NCI-H2081 treated with DMSO at 0.1 percent for 48 hours (cell line): ENCODE measurements around the gene CLNS1A.
"Not testable (repeated sequence)": the region's sequence is repeated elsewhere in the genome, so short reads cannot be mapped to it uniquely, and the experiment has no call there.

Experiments
- DNase-seq: peaks from one replicate; lab custom pipeline; 2025; lab: John Stamatoyannopoulos, UW

Gene CLNS1A

DNA sequence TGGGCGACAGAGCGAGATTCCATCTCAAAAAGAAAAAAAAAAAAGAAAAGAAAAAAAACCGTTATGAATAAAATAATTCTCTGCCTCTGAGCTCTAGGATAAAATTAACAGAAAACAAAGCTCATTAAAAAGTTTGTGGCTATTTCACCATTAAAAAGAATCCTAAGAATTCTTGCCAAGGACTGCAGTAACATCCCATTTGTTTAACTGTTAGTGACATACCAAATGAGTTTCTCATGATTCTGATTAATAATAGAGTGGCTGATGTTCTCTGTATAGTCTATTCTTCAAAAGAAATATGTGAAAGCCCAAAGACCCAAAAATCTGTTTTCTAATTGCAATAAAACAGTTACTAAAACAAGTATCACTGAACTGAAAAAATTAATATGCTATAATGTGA lies 19.7 kb downstream of the CLNS1A start:
- no peak for DNase-seq

- DNase-seq, result no peak
Measured at GRCh38 chr11:77611921-77612320, 25.7 kb downstream of the CLNS1A start.

DNA sequence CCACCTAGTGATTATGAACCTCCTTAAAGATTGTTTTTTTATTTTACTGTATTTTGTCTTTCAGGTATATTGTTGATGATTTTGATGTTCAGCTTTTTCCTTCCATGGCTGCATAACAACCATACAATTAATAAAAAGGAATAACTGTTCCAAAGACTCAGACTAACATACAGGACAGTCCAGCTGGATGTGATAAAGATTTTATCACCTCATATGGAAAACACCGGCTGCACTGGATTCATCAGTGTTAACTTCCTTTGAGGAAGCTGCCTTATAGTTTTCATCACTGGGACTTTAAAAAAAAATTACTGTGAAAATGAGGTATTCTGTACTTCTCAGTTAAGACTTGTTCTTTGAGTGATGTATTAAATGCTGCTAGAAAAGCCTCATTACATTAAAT lies 28.4 kb downstream of the CLNS1A start:
- DNase-seq, result no peak

DNA sequence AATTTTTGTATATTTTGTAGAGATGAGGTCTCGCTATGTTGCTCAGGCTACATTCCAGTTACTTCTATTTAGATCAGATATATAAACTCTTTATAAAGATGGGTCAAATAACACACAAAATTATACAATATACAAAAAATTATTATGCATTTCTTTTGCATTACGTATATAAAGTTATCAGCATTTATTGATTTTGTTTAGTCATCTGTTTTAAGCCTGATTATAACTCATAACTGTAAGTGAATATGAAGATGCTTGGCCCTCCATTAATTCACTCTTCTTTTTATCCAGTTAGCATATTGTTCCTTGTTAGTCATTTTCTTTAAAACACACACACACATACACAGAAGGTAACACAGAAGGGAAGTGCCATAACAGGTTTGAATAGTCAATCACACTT lies 33.3 kb downstream of the CLNS1A start:
- DNase-seq, result no peak

DNA sequence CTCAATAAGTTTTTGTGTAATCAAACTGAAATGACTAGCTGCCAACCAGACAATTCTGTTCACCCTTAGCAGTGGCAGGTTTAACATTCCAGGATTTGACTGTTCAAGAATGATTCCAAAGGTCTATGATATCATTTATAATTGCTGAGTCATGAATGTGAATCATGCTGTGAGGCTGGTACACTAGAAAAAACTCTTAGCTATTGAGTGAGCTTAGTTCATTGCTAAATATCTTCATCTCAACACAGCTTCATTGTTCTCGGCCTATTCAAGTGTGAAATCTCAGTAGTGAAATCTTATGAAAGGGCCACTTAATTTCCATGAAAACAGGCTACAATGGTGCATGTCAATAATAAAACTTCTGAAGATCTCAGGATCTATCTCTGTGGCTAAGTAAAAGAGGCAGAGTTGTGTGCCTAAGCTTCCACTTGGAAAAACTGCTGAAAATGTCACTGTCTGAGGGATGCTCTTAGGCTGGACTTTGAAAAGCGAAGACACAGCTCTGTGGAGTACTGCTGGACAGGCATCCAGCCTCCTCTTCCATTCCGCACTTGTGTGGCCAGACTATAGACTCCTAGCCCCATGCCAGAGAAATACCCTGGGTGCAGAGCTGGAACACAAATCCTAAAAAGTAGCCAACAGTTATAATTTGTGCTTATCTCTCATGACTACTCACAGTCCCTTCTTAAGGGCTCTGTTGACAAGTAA lies 35.1 kb downstream of the CLNS1A start:
- DNase-seq, result no peak

DNA sequence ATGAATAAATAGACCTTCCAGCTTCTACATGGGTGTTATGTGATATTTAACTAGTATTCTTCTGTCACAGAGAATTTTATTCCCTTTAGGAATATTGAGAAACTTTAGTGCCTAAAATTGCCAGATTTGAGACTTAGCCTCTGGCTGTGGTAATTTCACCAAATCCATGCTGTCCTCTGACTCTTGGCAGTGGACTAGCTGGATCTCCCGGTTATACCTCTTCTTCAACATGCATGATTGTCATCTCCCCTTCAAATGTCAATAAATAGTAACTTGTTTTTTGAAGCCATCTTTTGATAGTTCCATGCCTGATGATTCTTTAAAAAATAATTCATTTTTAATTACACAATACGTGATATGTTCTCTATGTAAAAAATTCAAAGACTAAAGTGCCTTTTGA lies 39.4 kb downstream of the CLNS1A start:
- DNase-seq, result no peak

DNA sequence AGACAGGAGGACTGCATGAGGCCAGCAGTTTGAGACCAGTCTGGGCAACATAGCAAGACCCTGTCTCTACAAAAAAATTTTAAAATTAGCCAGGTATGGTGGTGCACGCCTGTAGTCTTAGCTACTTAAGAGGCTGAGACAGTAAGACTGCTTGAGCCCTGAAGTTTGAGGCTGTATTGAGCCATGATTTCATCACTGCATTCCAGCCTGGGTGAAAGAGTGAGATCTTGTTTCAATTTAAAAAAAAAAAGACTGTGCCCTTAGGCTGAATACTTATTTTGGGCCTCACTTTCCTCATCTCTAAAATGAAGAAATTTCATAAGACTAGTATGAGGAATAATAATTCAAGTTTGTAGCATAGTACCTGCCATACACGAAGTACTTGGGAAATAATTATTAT lies 41.0 kb downstream of the CLNS1A start:
- no peak for DNase-seq

GRCh38 chr11:77593883-77594282 lies 43.7 kb downstream of the CLNS1A start:
- no peak for DNase-seq

DNA sequence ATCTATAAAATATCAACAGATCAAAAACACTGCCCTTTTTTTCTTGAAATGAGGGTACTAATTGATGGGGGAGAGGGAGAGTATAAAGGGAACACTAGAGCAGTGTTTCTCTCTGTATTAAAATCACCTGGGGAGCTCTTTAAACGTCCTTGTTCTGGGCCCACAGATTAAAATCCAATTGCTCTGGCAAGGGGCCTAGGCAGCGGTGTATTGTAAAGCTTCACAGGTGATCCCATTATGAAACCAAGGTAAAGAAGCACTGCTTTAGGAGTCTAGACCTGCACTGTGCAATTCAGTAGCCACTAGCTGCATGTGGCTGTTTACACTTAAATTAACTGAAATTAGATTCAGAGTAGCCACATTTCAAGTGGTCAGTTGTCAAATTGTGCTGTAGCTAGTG lies 44.9 kb downstream of the CLNS1A start:
- DNase-seq, result peak; percentile 92

- no peak for DNase-seq
Measured at GRCh38 chr11:77590194-77590782, 47.3 kb downstream of the CLNS1A start.

- no peak for DNase-seq
Measured at GRCh38 chr11:77589521-77590193, 47.9 kb downstream of the CLNS1A start, which contains the start of gene AQP11. AQP11 (plus strand) TSS chr11:77589953; CDS start chr11:77589993, 40 bp downstream.

DNA sequence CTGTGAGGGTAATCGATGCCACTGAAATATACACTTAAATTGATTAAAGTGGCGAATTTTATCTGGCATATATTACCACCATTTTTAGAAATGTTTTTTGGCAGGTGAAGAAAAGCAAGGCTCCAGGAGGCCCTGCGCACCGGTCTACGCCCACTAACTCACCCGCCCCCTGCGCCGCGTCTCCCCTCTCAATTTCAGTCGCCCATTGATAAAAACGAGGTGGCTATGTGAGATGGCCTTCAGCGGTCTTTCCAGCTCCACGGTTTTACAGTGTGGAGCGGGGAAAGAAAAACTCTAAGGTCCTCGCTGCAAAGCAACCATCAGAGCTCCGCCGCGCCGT lies 48.4 kb downstream of the CLNS1A start:
- no peak for DNase-seq

DNA sequence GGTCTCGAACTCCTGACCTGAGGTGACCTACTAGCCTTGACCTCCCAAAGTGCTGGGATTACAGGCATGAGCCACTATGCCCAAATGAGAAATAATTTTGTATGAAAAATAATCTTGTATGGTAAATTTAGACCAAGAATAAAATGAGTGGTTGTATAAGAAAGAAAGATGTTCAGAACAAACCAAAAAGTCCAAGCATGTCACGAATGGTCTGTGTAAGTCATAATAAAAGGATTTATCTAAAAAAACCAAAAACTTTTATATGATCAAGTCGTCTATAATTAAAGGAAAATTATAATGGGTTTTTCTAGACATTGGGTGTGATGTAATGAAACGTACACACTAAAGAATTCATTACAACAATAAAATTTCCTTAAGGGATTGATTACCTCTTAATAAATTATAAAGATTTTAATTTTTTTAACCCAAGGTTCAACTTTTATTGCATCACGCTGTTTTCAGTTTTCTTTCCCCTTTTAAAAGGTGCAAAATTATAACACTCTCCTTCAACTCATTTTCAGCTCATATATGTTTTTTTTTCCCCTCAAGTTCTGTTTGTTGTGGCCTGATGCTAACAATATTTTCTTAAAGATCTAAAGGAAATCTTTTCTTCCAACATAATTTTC lies 56.8 kb downstream of the CLNS1A start:
- DNase-seq, result no peak

DNA sequence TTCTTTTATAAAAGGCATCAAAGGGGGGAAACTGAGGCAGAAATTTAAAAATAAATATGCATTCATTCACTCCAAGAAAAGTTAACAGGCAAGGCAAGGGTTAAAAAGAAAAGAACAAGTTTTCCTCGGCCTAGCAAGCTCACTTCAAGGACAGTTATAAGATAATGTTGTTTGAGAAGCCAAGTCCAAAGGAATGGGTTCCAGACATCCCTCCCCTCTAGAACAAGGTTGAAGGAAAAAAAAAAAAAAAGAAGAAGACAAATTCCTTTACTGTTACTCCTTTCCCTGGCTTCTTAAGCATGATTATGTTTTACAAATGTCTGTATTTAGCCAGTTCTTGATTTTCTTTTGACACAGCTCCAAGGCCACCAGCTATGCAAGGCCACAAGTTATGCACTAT lies 62.2 kb downstream of the CLNS1A start:
- DNase-seq, result not testable (repeated sequence)

DNA sequence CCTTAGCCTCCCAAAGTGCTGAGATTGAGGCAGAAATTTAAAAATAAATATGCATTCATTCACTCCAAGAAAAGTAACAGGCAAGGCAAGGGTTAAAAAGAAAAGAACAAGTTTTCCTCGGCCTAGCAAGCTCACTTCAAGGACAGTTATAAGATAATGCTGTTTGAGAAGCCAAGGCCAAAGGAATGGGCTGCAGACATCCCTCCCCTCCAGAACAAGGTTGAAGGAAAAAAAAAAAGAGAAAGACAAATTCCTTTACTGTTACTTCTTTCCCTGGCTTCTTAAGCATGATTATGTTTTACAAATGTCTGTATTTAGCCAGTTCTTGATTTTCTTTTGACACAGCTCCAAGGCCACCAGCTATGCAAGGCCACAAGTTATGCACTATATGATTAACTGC lies 66.7 kb downstream of the CLNS1A start:
- DNase-seq, result not testable (repeated sequence)

GRCh38 chr11:77569676-77570070 lies 67.9 kb downstream of the CLNS1A start:
- DNase-seq, result no peak

GRCh38 chr11:77568916-77569675 lies 68.5 kb downstream of the CLNS1A start:
- no peak for DNase-seq

DNA sequence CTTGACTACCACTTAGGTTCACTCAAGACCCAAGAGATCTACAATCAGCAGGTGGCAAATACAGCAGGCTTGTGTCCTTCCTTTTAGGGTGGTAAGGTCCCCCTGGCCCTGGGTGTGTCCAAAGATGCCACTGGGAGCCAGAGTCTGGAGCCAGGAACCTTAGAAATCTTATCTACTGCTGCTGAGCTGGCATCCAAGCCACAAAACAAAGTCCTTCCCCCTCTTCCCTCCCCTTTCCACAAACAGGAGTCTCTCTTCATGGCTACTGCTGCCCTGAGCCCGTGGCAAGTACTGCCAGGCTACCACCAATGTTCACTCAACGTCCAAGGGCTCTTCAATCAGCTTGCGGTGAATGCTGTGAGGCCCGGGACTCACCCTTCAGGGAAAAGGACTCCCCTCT lies 69.3 kb downstream of the CLNS1A start:
- no peak for DNase-seq
